ENCODE data around the gene EMID1.
A peak's percentile ranks its signal among the peaks of the same experiment; 100 is the strongest.

Gene EMID1

GRCh38 chr22:29298641-29299040, 92.9 kb downstream of the EMID1 start:
- DNase-seq (ENCODE audit: low read depth), result no peak

- no peak for DNase-seq (ENCODE audit: low read depth)
Observed at GRCh38 chr22:29299136-29299900, 93.6 kb downstream of the EMID1 start.

- DNase-seq (ENCODE audit: low read depth), result no peak
Observed at GRCh38 chr22:29300467-29300806, 94.7 kb downstream of the EMID1 start.

- DNase-seq (ENCODE audit: low read depth), result peak; percentile 17
Observed at GRCh38 chr22:29300807-29301601, 95.3 kb downstream of the EMID1 start.

DNA sequence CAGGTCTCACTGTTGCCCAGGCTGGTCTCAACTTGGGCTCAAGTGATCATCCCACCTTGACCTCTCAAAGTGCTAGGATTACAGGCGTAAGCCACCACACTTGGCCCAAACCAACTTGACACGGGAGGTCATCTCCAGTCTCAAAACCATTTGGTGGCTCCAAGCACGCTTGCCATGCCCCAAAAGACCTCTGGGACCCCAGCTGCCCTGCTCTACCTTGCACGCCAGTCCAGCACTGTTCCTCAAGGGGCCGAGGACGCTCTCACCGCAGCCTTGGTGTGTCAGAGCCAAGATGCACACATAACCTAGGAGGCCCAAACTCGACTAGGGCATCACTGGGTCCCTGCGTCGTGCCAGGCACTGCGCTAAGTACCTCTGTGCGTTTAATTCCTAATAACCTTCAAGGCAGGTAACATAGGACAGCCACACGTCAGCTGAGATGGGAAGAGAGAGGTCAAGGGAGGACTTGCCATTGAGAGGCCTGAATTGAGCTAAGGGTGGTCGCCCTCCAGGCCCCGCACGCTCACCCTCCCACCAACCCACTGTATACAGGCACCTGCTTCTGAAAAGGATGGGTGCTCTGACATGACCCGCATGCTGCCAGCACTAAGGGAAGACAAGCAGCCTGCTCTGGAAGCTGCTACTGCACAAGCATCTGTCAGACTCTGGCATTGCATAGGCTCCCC, 96.2 kb downstream of the EMID1 start:
- DNase-seq (ENCODE audit: low read depth), result peak; percentile 21

DNA sequence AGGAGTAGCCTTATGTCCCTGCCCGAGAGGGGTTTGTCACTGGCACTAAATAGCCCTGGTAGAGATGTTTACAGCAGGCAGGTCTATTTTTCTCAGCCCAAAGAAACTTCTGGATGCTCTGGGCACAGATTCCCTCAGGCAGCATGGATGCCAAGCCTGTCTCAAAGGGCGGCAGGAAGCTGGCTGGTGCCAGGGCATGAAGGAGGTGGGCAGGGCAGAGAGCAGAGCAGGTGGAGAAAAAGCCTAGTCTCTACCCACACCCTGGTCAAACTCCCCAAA, 96.6 kb downstream of the EMID1 start:
- DNase-seq (ENCODE audit: low read depth), result no peak

- DNase-seq (ENCODE audit: low read depth), result no peak
Observed at GRCh38 chr22:29302681-29303465, 97.2 kb downstream of the EMID1 start.

DNA sequence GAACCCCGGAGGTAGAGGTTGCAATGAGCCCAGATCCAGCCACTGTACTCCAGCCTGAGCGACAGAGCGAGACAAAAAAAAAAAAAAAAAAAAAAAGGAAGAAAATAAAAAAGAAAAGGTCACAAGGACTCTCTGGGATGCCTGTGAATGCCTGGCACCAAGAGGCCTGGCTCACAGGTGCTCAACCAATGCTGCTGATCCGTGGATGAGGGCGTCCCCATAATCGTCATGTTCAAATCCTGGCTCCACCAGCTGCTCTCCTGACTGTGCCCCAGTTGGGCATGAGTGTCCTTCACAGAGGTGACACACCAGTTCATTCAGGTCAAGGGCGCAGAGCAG, 100.1 kb downstream of the EMID1 start:
- DNase-seq (ENCODE audit: low read depth), result no peak

DNA sequence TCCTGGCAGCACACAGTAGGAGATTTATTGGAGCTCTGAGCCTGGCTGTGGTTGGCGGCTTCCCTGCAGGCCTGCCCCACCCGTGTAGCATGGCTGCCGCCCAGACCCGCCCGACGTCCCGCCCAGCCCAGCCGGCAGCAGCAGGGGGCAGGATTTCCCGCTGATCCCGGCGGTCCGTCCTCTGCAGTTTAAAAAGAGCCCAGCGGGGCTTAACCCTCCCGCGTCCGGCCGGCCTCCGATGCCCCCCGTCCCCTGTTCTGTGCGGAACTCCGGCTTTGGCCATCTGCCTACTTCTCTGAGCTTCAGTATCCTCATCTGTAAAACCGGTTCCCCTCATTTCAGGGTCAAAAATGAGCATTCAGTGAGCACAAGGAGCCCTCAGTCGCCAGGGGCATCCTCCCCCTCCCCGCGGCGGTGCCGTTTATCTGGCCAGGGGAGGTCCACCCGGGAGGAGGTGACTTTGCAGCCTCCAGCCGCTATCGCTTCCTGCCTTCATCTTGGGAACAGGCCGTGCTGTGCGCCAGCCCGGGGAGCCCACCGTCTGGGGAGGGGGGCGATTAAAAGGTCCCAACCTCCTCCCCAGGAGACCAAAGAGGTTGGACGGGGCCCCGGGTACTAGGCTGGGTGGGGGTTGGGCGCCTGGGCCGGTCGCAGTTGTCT, 100.6 kb downstream of the EMID1 start, which contains the start of gene GAS2L1:
TSS of gene GAS2L1 (plus strand) at position 476 of the 660 bp plus-strand sequence. CDS start 1,456 bp downstream, outside the sequence.
- DNase-seq (ENCODE audit: low read depth), result peak; percentile 85

DNA sequence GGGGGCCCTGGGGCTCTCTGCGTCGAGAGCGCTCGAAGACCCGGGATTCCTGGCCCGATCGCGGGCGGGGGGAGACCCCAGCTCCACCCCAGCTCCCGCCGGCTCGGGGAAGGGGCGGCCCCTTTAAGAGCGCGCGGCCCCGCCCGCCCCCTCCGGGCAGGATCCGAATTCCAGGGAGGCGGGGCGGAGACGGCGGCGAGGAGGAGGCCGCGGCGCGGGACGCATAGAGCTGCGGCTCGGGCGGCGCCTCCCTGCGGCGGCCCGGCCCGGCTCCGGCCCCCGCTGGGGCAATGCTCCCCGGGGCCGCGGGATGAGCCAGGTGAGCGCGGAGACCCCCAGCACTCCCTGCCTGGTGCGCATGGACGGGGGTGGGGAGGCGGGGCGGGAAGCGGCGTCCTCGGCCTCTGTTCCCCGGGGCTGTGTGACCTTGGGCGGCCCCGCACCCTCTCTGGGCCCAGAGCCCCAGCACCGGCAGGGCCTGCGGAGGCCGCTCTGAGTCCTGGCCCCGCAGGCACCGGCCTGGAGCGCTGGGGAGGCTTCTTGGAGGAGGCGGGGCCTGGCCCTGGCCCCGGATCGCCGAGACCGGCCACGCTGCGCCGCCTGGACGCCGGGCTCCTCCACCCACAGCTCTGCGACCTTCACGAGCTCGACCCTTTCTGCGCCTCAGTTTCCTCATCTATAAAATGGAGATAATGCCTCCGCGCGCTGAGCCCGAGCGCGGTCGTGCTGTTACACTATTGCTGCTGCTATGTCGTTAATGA, 101.3 kb downstream of the EMID1 start:
- DNase-seq (ENCODE audit: low read depth), result peak; percentile 87

GRCh38 chr22:29307596-29308147, 102.0 kb downstream of the EMID1 start:
- DNase-seq (ENCODE audit: low read depth), result peak; percentile 37

DNA sequence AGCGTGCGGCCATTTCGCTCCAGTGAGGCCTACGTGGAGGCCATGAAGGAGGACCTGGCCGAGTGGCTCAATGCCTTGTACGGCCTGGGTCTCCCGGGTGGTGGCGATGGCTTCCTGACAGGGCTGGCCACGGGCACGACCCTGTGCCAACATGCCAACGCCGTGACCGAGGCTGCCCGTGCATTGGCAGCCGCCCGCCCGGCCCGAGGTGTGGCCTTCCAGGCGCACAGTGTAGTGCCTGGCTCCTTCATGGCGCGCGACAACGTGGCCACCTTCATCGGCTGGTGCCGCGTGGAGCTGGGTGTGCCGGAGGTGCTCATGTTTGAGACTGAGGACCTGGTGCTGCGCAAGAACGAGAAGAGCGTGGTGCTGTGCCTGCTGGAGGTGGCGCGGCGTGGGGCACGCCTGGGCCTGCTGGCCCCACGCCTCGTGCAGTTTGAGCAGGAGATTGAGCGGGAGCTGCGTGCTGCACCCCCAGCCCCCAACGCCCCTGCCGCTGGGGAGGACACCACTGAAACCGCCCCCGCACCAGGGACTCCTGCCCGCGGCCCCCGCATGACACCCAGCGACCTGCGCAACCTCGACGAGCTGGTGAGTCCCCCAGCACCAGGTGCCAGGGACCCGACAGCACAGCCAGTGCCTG, 102.6 kb downstream of the EMID1 start:
- no peak for DNase-seq (ENCODE audit: low read depth)

DNA sequence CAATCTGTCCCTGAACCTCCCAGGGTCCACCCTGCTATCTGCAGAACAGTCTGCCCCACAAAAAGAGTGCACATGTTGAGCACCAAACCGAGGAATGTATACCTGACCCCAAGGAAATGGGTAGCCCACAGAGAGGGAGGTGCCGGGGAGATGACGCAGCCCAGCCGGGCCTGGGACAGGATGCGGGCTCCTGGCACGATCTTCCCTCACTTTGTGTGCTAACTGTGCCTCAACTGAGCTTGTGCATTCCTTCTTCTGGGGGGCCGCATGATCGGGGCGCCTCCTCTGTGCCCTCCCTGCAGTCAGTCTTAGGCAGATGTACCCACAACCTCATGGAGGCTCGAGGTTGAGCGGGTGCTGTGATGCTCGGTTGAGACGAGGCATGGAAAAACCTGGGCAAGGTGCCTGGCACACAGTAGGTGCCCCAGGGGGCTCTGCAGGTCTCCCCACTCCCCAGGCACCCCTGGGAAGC, 103.1 kb downstream of the EMID1 start:
- peak; percentile 92 for DNase-seq (ENCODE audit: low read depth)
